ENCODE data around the gene NCEH1. TPM values are rescaled to one million over a fixed set of nuclear protein-coding genes. Genes with fewer than 3 reads are reported as not detected.

NCEH1 gene
- total and polyA plus RNA-seq, 2 experiments from 2014 or later, result 4.7 to 10.5 TPM

GRCh38 chr3:172626021-172626640, 84.7 kb downstream of the NCEH1 start:
- no peaks in the 10 kb centered on the region for H3K4me1 ChIP-seq (ENCODE audit: insufficient read depth)
- no peak overlapping the region for H2AFZ ChIP-seq
- H3K4me3 ChIP-seq, result no peak overlapping the region
- no peaks in the 10 kb centered on the region for H3K79me2 ChIP-seq
- no peaks in the 10 kb centered on the region for H3K9me2 ChIP-seq (replicated peaks; ENCODE audit: insufficient read depth)
- H3K27me3 ChIP-seq, result no peaks in the 10 kb centered on the region
- H3K36me3 ChIP-seq (replicated peaks; ENCODE audit: insufficient read depth, low read depth), result no peaks in the 10 kb centered on the region
- H3K4me2 ChIP-seq, result no peak overlapping the region
- DNase-seq (ENCODE audit: low spot score), result no peak
- no peak for TF ChIP-seq EZH2phosphoT487 (IDR thresholded peaks at IDR 0.05; ENCODE audit: low read depth, severe bottlenecking, unreplicated experiment)
- no peak for TF ChIP-seq CTCF (IDR thresholded peaks at IDR 0.05; ENCODE audit: poor library complexity)
- no peak for TF ChIP-seq EZH2 (IDR thresholded peaks at IDR 0.05; ENCODE audit: borderline replicate concordance)
- 65% methylated on average over 3 of the region's 3 CpGs for WGBS (ENCODE audit: low lambda C conversion rate, missing lambda C conversion rate)
- H3K9me3 ChIP-seq (ENCODE audit: low read depth), result no peaks in the 10 kb centered on the region
- no peak overlapping the region for H3K27ac ChIP-seq
- H4K20me1 ChIP-seq (ENCODE audit: insufficient read depth, poor library complexity, severe bottlenecking), result no peaks in the 10 kb centered on the region

- Histone ChIP-seq H3K4me2 (no peak overlapping the region), H3K9me2 (replicated peaks; ENCODE audit: insufficient read depth) (no peaks in the 10 kb centered on the region), H3K36me3 (replicated peaks; ENCODE audit: insufficient read depth, low read depth) (no peaks in the 10 kb centered on the region), H3K27ac (no peak overlapping the region), H3K4me3 (no peak overlapping the region), H3K27me3 (no peaks in the 10 kb centered on the region), H3K79me2 (no peaks in the 10 kb centered on the region), H3K4me1 (ENCODE audit: insufficient read depth) (no peaks in the 10 kb centered on the region), H2AFZ (no peak overlapping the region), H4K20me1 (ENCODE audit: insufficient read depth, poor library complexity, severe bottlenecking) (no peaks in the 10 kb centered on the region), H3K9me3 (ENCODE audit: low read depth) (no peaks in the 10 kb centered on the region)
- DNase-seq (ENCODE audit: low spot score), result no peak
- TF ChIP-seq CTCF (IDR thresholded peaks at IDR 0.05; ENCODE audit: poor library complexity) (no peak), EZH2 (IDR thresholded peaks at IDR 0.05; ENCODE audit: borderline replicate concordance) (no peak), EZH2phosphoT487 (IDR thresholded peaks at IDR 0.05; ENCODE audit: low read depth, severe bottlenecking, unreplicated experiment) (no peak)
- 88% methylated on average over 2 of the region's 2 CpGs for WGBS (ENCODE audit: low lambda C conversion rate, missing lambda C conversion rate)
These were observed 85.5 kb downstream of the NCEH1 start for GRCh38 chr3:172625404-172625803.

GRCh38 chr3:172624999-172625398, 85.9 kb downstream of the NCEH1 start:
- no peak for DNase-seq (ENCODE audit: low spot score)
- Histone ChIP-seq H2AFZ (no peak overlapping the region), H3K36me3 (replicated peaks; ENCODE audit: insufficient read depth, low read depth) (no peaks in the 10 kb centered on the region), H3K4me2 (no peak overlapping the region), H4K20me1 (ENCODE audit: insufficient read depth, poor library complexity, severe bottlenecking) (no peaks in the 10 kb centered on the region), H3K79me2 (no peaks in the 10 kb centered on the region), H3K27me3 (no peaks in the 10 kb centered on the region), H3K4me3 (no peak overlapping the region), H3K9me2 (replicated peaks; ENCODE audit: insufficient read depth) (no peaks in the 10 kb centered on the region), H3K27ac (no peak overlapping the region), H3K4me1 (ENCODE audit: insufficient read depth) (no peaks in the 10 kb centered on the region), H3K9me3 (ENCODE audit: low read depth) (no peaks in the 10 kb centered on the region)
- no peak for TF ChIP-seq CTCF (IDR thresholded peaks at IDR 0.05; ENCODE audit: poor library complexity)
- TF ChIP-seq EZH2 (IDR thresholded peaks at IDR 0.05; ENCODE audit: borderline replicate concordance), result no peak
- no peak for TF ChIP-seq EZH2phosphoT487 (IDR thresholded peaks at IDR 0.05; ENCODE audit: low read depth, severe bottlenecking, unreplicated experiment)
- 87% methylated on average over 9 of the region's 9 CpGs for WGBS (ENCODE audit: low lambda C conversion rate, missing lambda C conversion rate)
